Measurements from ENCODE around the gene GIPR. TPM values are rescaled to one million over a fixed set of nuclear protein-coding genes. Genes with fewer than 3 reads are reported as not detected.

Gene GIPR
- polyA plus RNA-seq, 1 donor from 2014 or later = 6.4 TPM

Small RNA genes lying within 50 kb of the gene (small RNA-seq; reads per million reads assigned to genes)
- gene MIR642A (0.08 to 6.5 (median 3.7) reads per million in 3 experiments), gene RN7SL836P (0.03 to 0.08 (median 0.03) reads per million in 3 experiments)

Other genes starting within 250 kb of the GIPR start
- 69.2 and 80.8 TPM in 2 replicates for gene ERCC1, start 244.3 kb upstream of the GIPR start, polyA plus RNA-seq
- gene FOSB, start 200.2 kb upstream of the GIPR start, polyA plus RNA-seq = 1.4 and 2.1 TPM in 2 replicates
- 70.3 and 83.9 TPM in 2 replicates for gene RTN2, start 171.2 kb upstream of the GIPR start, polyA plus RNA-seq
- gene PPM1N, start 169.8 kb upstream of the GIPR start, polyA plus RNA-seq = 1.0 and 1.8 TPM in 2 replicates
- gene VASP, start 160.7 kb upstream of the GIPR start, polyA plus RNA-seq = 6.1 and 15.6 TPM in 2 replicates
- gene OPA3, start 83.4 kb upstream of the GIPR start, polyA plus RNA-seq = 3.3 and 6.0 TPM in 2 replicates
- 0.25 TPM in 1 of 2 replicates, not detected in the other for gene GPR4, start 66.0 kb upstream of the GIPR start, polyA plus RNA-seq
- 18.9 and 19.2 TPM in 2 replicates for gene EML2, start 28.8 kb upstream of the GIPR start, polyA plus RNA-seq
- gene SNRPD2, start 23.7 kb downstream of the GIPR start, polyA plus RNA-seq = 333 and 372 TPM in 2 replicates
- 6.8 and 8.4 TPM in 2 replicates for gene QPCTL, start 24.4 kb downstream of the GIPR start, polyA plus RNA-seq
- 12.5 and 13.2 TPM in 2 replicates for gene FBXO46, start 62.7 kb downstream of the GIPR start, polyA plus RNA-seq
- gene MEIOSIN, start 65.2 kb downstream of the GIPR start, polyA plus RNA-seq = not detected in 2 replicates
- 0.50 TPM in 1 of 2 replicates, not detected in the other for gene SIX5, start 101.0 kb downstream of the GIPR start, polyA plus RNA-seq
- 34.3 and 50.1 TPM in 2 replicates for gene DMPK, start 114.3 kb downstream of the GIPR start, polyA plus RNA-seq
- gene DMWD, start 124.6 kb downstream of the GIPR start, polyA plus RNA-seq = 20.4 and 28.5 TPM in 2 replicates
- not detected in 2 replicates for gene RSPH6A, start 147.1 kb downstream of the GIPR start, polyA plus RNA-seq
- 22.2 and 33.9 TPM in 2 replicates for gene SYMPK, start 194.9 kb downstream of the GIPR start, polyA plus RNA-seq
- gene FOXA3, start 196.1 kb downstream of the GIPR start, polyA plus RNA-seq = not detected in 2 replicates
- gene IRF2BP1, start 217.9 kb downstream of the GIPR start, polyA plus RNA-seq = 26.9 and 27.6 TPM in 2 replicates
- gene MYPOP, start 234.4 kb downstream of the GIPR start, polyA plus RNA-seq = 0.90 and 2.3 TPM in 2 replicates
- gene NANOS2, start 246.6 kb downstream of the GIPR start, polyA plus RNA-seq = 0.18 and 0.64 TPM in 2 replicates